ENCODE data around the gene CCDC106. TPM values are rescaled to one million over a fixed set of nuclear protein-coding genes. Genes with fewer than 3 reads are reported as not detected.

Gene CCDC106
- total RNA-seq, 1 experiment from 2014 or later = 19.9 TPM

GRCh38 chr19:55649268-55650125, 1.5 kb downstream of the CCDC106 start:
- H3K4me1 ChIP-seq (ENCODE audit: insufficient read depth, low read length) = no peaks in the 10 kb centered on the region
- H3K23ac ChIP-seq (ENCODE audit: insufficient read length, low read depth, low read length) = no peak overlapping the region
- H3K4me3 Mint-ChIP-seq = peak overlapping the region; percentile 72 to 83; a peak in 4 of 5 replicates
- no peaks in the 10 kb centered on the region; the same call in 1 of the 2 replicates for H3K27me3 Mint-ChIP-seq (ENCODE audit: low read depth)
- H3K4ac ChIP-seq (ENCODE audit: low read depth, low read length) = no peak overlapping the region
- H4K91ac ChIP-seq (ENCODE audit: insufficient read length, low read depth, low read length) = no peak overlapping the region
- H3K23me2 ChIP-seq (ENCODE audit: insufficient read length, low read depth, low read length, poor library complexity, severe bottlenecking) = peaks cover 25% of the 10 kb centered on the region
- no peak for DNase-seq
- no peak overlapping the region for H2BK120ac ChIP-seq (ENCODE audit: low read depth, low read length, poor library complexity, severe bottlenecking)
- no peak overlapping the region for H4K8ac ChIP-seq (replicated peaks; ENCODE audit: insufficient read length, low read depth, low read length)
- H3K27ac Mint-ChIP-seq = no peak overlapping the region; a peak in 1 of 7 replicates
- H2BK15ac ChIP-seq (ENCODE audit: low read depth, low read length) = no peak overlapping the region
- H2AK5ac ChIP-seq (ENCODE audit: insufficient read length, low read length) = no peak overlapping the region
- no peak overlapping the region for H2BK12ac ChIP-seq (ENCODE audit: insufficient read length, low read depth, low read length)
- no CpG with 5 or more reads among the region's 17 CpGs for WGBS (ENCODE audit: extremely low coverage, insufficient read length, low lambda C conversion rate)
- H3T11ph ChIP-seq (ENCODE audit: low read length) = no peak overlapping the region
- H3K27ac ChIP-seq (ENCODE audit: insufficient read length, low read depth, low read length) = no peak overlapping the region
- H3K18ac ChIP-seq (ENCODE audit: insufficient read length, low read depth, low read length) = no peak overlapping the region
- H3K9me3 ChIP-seq (ENCODE audit: control insufficient read depth, low read depth, low read length) = no peaks in the 10 kb centered on the region
- H4K5ac ChIP-seq (ENCODE audit: insufficient read length, low read depth, low read length) = no peak overlapping the region
- peaks cover 16 to 50% (median 41%) of the 10 kb centered on the region in 3 experiments for H3K36me3 Mint-ChIP-seq (ENCODE audit: insufficient read depth in 1 of 3, low read depth in 3 of 3)
- H3K4me1 Mint-ChIP-seq = peaks cover 14 to 21% of the 10 kb centered on the region in 2 experiments
- H2BK20ac ChIP-seq (ENCODE audit: low read depth, low read length, poor library complexity, severe bottlenecking) = no peak overlapping the region
- H2AFZ ChIP-seq (ENCODE audit: low read length) = no peak overlapping the region
- H3K27me3 ChIP-seq (ENCODE audit: insufficient read depth, low read length) = no peaks in the 10 kb centered on the region
- TF ChIP-seq CTCF (conservative IDR thresholded peaks at IDR 0.05) = no peak
- H3K79me2 ChIP-seq (ENCODE audit: insufficient read depth, low read length) = peaks cover 1% of the 10 kb centered on the region; the same call in 1 of the 2 replicates
- H3K9ac ChIP-seq (ENCODE audit: extremely low read depth, insufficient read length, low read length) = no peak overlapping the region
- no peak overlapping the region for H2BK5ac ChIP-seq (ENCODE audit: insufficient read length, low read length)
- H3K56ac ChIP-seq (ENCODE audit: insufficient read length, low read depth, low read length) = no peak overlapping the region
- H3K9me3 Mint-ChIP-seq = peaks cover 0 to 3% of the 10 kb centered on the region in 2 experiments; a peak in 2 of 5 replicates
- H3K4me2 ChIP-seq (ENCODE audit: insufficient read depth, insufficient read length, low read length) = no peak overlapping the region
- H4K20me1 ChIP-seq (ENCODE audit: control insufficient read depth, insufficient read depth, insufficient read length) = peaks cover 5% of the 10 kb centered on the region
- no peak overlapping the region for H3K14ac ChIP-seq (ENCODE audit: insufficient read depth, low read length)
- H3K79me1 ChIP-seq (ENCODE audit: insufficient read depth, low read depth, low read length, poor library complexity, severe bottlenecking) = peaks cover 3% of the 10 kb centered on the region

All from H9 (cell line).